Activated T-cell treated with anti-CD3 and anti-CD28 coated beads, Interleukin-2, amount 50 U/mL, for 4 hours (primary cell): ENCODE results near the gene FOXP1. TPM values are rescaled to one million over a fixed set of nuclear protein-coding genes. Genes with fewer than 3 reads are reported as not detected.

Experiments used
- ATAC-seq, 2 donors: fragments of 200-7000 bp; cut with Tn5 transposase; one replicate each; pipeline ENCODE4 v1.10.0; 2021
- DNase-seq: peaks from one replicate; pipeline ENCODE4 v3.0.0-alpha.2; 2020
- H3K27me3 Mint-ChIP-seq: one replicate; pipeline ENCODE4 v1.8.0; 2021; ENCODE audit warnings: low read depth, mixed read lengths
- H3K36me3 Mint-ChIP-seq: one replicate; pipeline ENCODE4 v1.8.0; 2022; ENCODE audit warnings: mixed read lengths; ENCODE audit not compliant: insufficient read depth
- H3K4me1 Mint-ChIP-seq: one replicate; pipeline ENCODE4 v1.8.0; 2021; ENCODE audit warnings: low read depth, mixed read lengths
- H3K4me3 Mint-ChIP-seq: one replicate; pipeline ENCODE4 v1.8.0; 2021; ENCODE audit warnings: mild to moderate bottlenecking, moderate library complexity, mixed read lengths
- H3K9me3 Mint-ChIP-seq: one replicate; pipeline ENCODE4 v1.8.0; 2021; ENCODE audit warnings: mixed read lengths
- total RNA-seq, 3 donors: library from RNA; stranded (reverse); gene quantifications; one replicate each; pipeline ENCODE4 v1.2.1, GENCODE V29; 2021

The FOXP1 gene
- total RNA-seq, 3 donors from 2014 or later = 251 to 263 (median 256) TPM

DNA sequence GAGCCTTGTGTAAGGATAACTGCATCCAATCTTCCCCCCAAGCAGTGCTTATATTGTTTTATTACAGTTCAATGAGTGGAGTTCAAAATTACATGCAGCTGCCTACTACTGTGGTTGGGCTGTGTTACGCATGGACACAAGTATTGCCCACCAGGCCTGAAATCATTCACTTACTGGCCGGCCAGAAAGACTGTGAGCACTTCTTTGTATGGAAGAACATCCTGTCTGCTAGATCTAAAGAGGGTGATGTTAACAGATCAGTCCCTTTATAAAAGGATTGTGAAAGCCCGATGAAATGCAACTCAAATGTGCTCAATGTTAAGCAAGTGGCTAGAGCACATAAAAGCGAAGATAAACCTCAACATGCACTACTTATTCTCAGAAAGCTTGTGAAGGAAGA, 132.5 kb downstream of the FOXP1 start:
- no peak for DNase-seq
- H3K27me3 Mint-ChIP-seq = no peaks in the 10 kb centered on the region
- H3K36me3 Mint-ChIP-seq = peaks cover 6% of the 10 kb centered on the region
- no peaks in the 10 kb centered on the region for H3K9me3 Mint-ChIP-seq
- peak overlapping the region; percentile 56 for H3K4me3 Mint-ChIP-seq
- peaks cover 99% of the 10 kb centered on the region for H3K4me1 Mint-ChIP-seq
- ATAC-seq = no peak

GRCh38 chr3:71450162-71450561, 133.4 kb downstream of the FOXP1 start:
- no peak for DNase-seq
- Mint-ChIP-seq H3K4me3 (no peak overlapping the region), H3K4me1 (peaks cover 98% of the 10 kb centered on the region), H3K36me3 (peaks cover 6% of the 10 kb centered on the region), H3K27me3 (no peaks in the 10 kb centered on the region), H3K9me3 (no peaks in the 10 kb centered on the region)
- no peak for ATAC-seq

- Mint-ChIP-seq H3K4me1 (peaks cover 98% of the 10 kb centered on the region), H3K4me3 (no peak overlapping the region), H3K27me3 (no peaks in the 10 kb centered on the region), H3K9me3 (no peaks in the 10 kb centered on the region), H3K36me3 (peaks cover 8% of the 10 kb centered on the region)
- no peak for DNase-seq
- ATAC-seq = peak; percentile 56 to 64
Observed at GRCh38 chr3:71447803-71448202, 135.7 kb downstream of the FOXP1 start.

- DNase-seq (no peak), ATAC-seq (no peak)
- peaks cover 96% of the 10 kb centered on the region for H3K4me1 Mint-ChIP-seq
- peaks cover 8% of the 10 kb centered on the region for H3K36me3 Mint-ChIP-seq
- H3K9me3 Mint-ChIP-seq = no peaks in the 10 kb centered on the region
- no peak overlapping the region for H3K4me3 Mint-ChIP-seq
- no peaks in the 10 kb centered on the region for H3K27me3 Mint-ChIP-seq
Observed at GRCh38 chr3:71447197-71447596, 136.3 kb downstream of the FOXP1 start.

- Mint-ChIP-seq H3K4me1 (peaks cover 96% of the 10 kb centered on the region), H3K36me3 (peaks cover 8% of the 10 kb centered on the region), H3K9me3 (no peaks in the 10 kb centered on the region), H3K4me3 (no peak overlapping the region), H3K27me3 (no peaks in the 10 kb centered on the region)
- no peak for ATAC-seq
- no peak for DNase-seq
Observed at GRCh38 chr3:71446734-71447133, 136.8 kb downstream of the FOXP1 start.

DNA sequence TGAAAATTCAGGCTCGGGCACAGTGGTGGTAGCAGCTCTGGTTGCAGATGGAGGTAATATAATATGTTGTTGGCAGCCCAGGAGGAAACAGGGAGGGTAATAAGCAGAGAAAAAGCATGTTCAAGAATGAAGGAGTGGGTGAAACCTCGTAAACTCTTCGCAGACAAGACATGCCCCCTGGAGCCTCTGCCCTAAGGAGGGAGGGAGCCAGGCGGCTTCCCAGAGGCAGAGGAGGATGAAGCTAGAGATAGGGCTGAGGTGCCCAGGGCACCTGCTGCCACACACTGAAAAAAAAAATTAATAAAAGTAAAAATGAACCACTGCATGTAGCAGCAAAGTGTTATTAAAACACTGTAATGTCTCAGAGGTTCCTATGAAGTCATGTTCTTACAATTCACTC, 137.3 kb downstream of the FOXP1 start:
- Mint-ChIP-seq H3K9me3 (no peaks in the 10 kb centered on the region), H3K4me3 (no peak overlapping the region), H3K36me3 (peaks cover 8% of the 10 kb centered on the region), H3K27me3 (no peaks in the 10 kb centered on the region), H3K4me1 (peaks cover 96% of the 10 kb centered on the region)
- DNase-seq (no peak), ATAC-seq (no peak)

- H3K4me1 Mint-ChIP-seq = peaks cover 96% of the 10 kb centered on the region
- H3K4me3 Mint-ChIP-seq = peak overlapping the region; percentile 72
- peaks cover 8% of the 10 kb centered on the region for H3K36me3 Mint-ChIP-seq
- no peaks in the 10 kb centered on the region for H3K9me3 Mint-ChIP-seq
- ATAC-seq (no peak), DNase-seq (no peak)
- H3K27me3 Mint-ChIP-seq = no peaks in the 10 kb centered on the region
Observed at GRCh38 chr3:71444861-71445259, 138.7 kb downstream of the FOXP1 start.

DNA sequence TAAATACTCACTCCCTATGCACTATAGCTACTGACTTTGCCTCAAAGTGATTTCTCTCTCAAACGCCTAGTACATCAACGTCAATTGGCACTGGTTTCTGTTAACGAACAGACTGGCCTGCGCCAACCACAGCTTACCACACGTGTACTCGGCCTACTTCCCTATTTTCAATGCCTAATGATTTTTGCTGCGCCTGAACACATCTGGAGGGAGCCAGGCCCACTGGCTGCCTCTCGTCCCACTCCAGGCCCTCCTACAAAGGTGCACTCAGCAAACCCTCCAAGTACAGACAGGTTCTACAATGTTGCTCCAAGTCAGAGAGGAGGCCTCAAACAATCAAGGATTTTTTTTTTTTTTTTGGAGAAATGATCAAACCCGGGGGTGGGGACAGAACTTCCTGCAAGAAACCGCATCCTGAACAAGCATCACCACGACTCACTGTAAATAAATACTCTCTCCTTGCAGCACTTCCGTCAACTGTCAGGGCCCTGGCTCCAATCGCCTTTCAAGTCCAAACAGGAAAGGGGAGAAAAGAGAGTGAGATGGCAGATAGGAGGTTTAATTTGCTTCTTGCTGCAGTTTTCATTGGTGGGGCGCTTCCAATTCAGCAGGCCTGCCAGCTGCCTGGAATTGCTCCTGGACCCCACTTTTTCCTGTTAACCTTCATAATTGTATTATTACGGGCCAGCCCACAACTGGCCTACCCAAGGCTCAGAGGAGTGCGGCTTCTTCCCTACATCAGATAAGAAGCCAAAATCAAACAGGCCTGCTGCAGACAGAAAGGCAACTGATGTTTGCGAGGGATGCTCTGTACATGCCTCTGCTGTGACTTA, 139.3 kb downstream of the FOXP1 start:
- ATAC-seq = peak; percentile 67
- H3K36me3 Mint-ChIP-seq = peaks cover 8% of the 10 kb centered on the region
- no peaks in the 10 kb centered on the region for H3K9me3 Mint-ChIP-seq

DNA sequence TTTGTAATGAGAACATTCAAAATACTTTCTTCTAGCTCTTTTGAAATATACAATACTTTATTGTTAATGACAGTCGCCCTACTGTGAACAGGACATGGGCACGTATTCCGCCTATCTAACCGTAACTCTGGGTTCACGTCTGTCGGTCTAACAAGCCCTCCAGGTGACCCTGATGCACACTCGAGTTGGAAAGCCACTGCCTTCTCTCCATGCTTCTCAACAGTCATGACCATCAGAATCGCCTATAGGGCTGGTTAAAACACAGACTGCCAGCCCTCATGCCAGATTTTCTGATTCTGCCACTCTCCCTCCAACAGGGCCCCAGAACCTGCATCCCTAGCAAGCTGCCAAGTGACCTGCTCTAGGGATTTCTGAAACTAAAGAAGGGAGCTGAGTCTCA, 140.2 kb downstream of the FOXP1 start:
- no peak for DNase-seq
- Mint-ChIP-seq H3K9me3 (no peaks in the 10 kb centered on the region), H3K4me3 (peak overlapping the region; percentile 7), H3K36me3 (peaks cover 7% of the 10 kb centered on the region), H3K4me1 (peaks cover 96% of the 10 kb centered on the region), H3K27me3 (no peaks in the 10 kb centered on the region)
- no peak for ATAC-seq

More for the DNA sequence above, 139.3 kb downstream of the FOXP1 start:
- H3K27me3 Mint-ChIP-seq = no peaks in the 10 kb centered on the region
- DNase-seq = peak; percentile 43
- peak overlapping the region; percentile 72 for H3K4me3 Mint-ChIP-seq
- H3K4me1 Mint-ChIP-seq = peaks cover 96% of the 10 kb centered on the region

DNA sequence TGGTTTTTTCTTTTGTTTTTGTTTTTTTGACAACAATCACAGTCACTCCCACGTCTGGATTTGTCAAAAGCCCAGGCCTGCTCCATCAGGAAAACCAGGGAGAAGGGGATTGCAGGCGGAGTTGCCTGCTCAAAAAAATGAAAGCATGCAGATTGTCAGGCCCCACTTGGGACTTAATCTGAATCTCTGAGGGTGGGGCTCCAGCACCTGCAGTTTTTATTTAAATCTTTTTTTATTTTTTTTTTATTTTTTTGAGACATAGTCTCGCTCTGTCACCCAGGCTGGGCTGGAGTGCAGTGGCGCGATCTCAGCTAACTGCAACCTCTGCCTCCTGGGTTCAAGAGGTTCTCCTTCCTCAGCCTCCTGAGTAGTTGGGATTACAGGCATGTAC, 140.9 kb downstream of the FOXP1 start:
- DNase-seq = no peak
- Mint-ChIP-seq H3K27me3 (no peaks in the 10 kb centered on the region), H3K36me3 (peaks cover 8% of the 10 kb centered on the region), H3K4me1 (peaks cover 96% of the 10 kb centered on the region), H3K4me3 (peak overlapping the region; percentile 3), H3K9me3 (no peaks in the 10 kb centered on the region)
- no peak for ATAC-seq

DNA sequence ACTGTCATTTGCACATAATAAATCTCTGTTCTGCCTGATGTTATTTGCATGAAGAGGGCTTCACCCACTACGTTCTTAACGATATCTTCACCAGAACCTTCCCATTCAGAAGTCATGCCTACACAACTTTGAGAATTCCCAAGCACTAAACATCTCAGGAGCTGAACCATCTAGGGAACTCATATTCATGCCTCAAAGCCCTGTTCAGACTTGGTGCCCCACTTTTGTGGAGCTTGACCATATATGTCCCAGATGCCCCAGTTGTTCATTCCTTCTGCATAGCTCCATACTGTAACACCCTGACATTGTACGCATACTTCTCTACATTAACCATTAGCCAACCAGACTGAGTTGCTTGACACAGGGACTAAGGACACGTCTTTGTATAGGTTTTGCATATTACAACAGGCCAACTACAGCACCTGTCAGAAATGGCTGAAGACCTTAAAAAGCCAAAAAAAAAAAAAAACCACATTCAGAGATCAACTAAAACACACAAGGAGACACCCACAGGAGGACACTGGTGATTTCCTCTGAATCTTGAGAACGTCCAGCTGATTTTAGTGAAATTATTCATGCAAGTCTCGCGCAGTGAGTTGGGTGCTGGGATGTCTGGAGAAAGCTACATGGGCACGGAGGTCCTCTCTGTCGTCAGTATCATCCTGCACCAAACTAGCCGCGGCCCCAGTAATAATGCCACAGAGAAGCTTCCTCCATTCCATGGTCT, 141.4 kb downstream of the FOXP1 start:
- peak overlapping the region; percentile 3 for H3K4me3 Mint-ChIP-seq
- ATAC-seq (no peak), DNase-seq (no peak)
- peaks cover 8% of the 10 kb centered on the region for H3K36me3 Mint-ChIP-seq
- peaks cover 96% of the 10 kb centered on the region for H3K4me1 Mint-ChIP-seq
- H3K9me3 Mint-ChIP-seq = no peaks in the 10 kb centered on the region
- no peaks in the 10 kb centered on the region for H3K27me3 Mint-ChIP-seq

GRCh38 chr3:71441217-71441924, 142.2 kb downstream of the FOXP1 start:
- H3K4me1 Mint-ChIP-seq = peaks cover 96% of the 10 kb centered on the region
- ATAC-seq (no peak), DNase-seq (no peak)
- H3K4me3 Mint-ChIP-seq = peak overlapping the region; percentile 11
- H3K36me3 Mint-ChIP-seq = peaks cover 6% of the 10 kb centered on the region
- H3K9me3 Mint-ChIP-seq = no peaks in the 10 kb centered on the region
- no peaks in the 10 kb centered on the region for H3K27me3 Mint-ChIP-seq

- H3K27me3 Mint-ChIP-seq = no peaks in the 10 kb centered on the region
- peaks cover 4% of the 10 kb centered on the region for H3K36me3 Mint-ChIP-seq
- H3K9me3 Mint-ChIP-seq = no peaks in the 10 kb centered on the region
- DNase-seq = no peak
- ATAC-seq = no peak
- H3K4me3 Mint-ChIP-seq = no peak overlapping the region
- peaks cover 89% of the 10 kb centered on the region for H3K4me1 Mint-ChIP-seq
Observed at GRCh38 chr3:71438904-71439303, 144.6 kb downstream of the FOXP1 start.

DNA sequence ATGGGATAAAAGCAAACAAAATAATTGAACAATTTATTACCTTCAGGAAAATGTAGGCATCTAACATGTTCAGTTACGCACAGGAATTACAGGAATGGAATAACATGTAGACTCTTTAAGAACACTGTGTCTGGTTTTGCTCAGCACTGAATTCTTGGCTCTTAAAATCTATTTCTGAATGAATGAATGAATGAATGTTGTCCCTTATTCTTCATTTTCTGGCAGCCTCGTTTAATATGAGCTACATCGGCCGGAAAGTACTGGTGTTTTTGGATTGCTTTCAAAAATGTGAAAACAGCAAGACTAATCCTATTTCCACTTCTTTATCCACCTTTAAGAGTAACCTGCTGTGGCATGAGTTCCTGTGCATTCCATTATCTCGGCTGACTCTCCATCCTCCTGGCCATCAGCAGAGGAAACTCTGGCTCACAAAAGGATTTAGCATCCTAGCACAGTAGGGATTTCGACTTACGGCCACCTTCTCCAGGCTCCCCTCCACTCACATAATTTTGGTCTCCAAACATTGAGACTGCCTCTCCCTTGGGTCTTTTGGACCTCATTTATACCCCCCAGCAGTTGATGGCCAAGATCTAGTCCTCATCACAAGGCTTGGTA, 145.3 kb downstream of the FOXP1 start:
- DNase-seq = no peak
- no peak overlapping the region for H3K4me3 Mint-ChIP-seq
- peaks cover 6% of the 10 kb centered on the region for H3K36me3 Mint-ChIP-seq
- H3K4me1 Mint-ChIP-seq = peaks cover 89% of the 10 kb centered on the region
- H3K9me3 Mint-ChIP-seq = no peaks in the 10 kb centered on the region
- no peaks in the 10 kb centered on the region for H3K27me3 Mint-ChIP-seq
- no peak for ATAC-seq
